BE2C (cell line): ENCODE measurements around the gene SLC8B1.

Experiments used
- DNase-seq: peaks from one replicate; pipeline ENCODE4 v3.0.0-alpha.2; 2020
- H3K27me3 ChIP-seq: fragments of 250-450 bp; sonication (Bioruptor Pico); 2 replicates; pipeline ENCODE4 v1.5.1; 2020; ENCODE audit warnings: mild to moderate bottlenecking
- H3K36me3 ChIP-seq: fragments of 250-450 bp; sonication (Bioruptor Pico); 2 replicates; pipeline ENCODE4 v1.5.1; 2020; ENCODE audit warnings: mild to moderate bottlenecking
- H3K4me1 ChIP-seq: fragments of 250-450 bp; sonication (Bioruptor Pico); 2 replicates; pipeline ENCODE4 v1.5.1; 2020
- H3K4me3 ChIP-seq: 2 replicates; pipeline ENCODE4 v1.5.1; 2011; ENCODE audit warnings: low read depth, low read length
- H3K9me3 ChIP-seq: fragments of 250-450 bp; sonication (Bioruptor Pico); 2 replicates; pipeline ENCODE4 v1.5.1; 2020
- CTCF ChIP-seq: IDR thresholded peaks from 2 replicates; pipeline ENCODE4 v1.5.1; 2012; ENCODE audit warnings: mild to moderate bottlenecking, low read depth, low read length

SLC8B1 gene

GRCh38 chr12:113329022-113329790, 5.7 kb downstream of the SLC8B1 start:
- Histone ChIP-seq H3K4me3 (no peak overlapping the region), H3K4me1 (no peaks in the 10 kb centered on the region), H3K27me3 (peaks cover 6% of the 10 kb centered on the region), H3K36me3 (no peaks in the 10 kb centered on the region), H3K9me3 (no peaks in the 10 kb centered on the region)
- no peak for DNase-seq
- no peak for TF ChIP-seq CTCF

DNA sequence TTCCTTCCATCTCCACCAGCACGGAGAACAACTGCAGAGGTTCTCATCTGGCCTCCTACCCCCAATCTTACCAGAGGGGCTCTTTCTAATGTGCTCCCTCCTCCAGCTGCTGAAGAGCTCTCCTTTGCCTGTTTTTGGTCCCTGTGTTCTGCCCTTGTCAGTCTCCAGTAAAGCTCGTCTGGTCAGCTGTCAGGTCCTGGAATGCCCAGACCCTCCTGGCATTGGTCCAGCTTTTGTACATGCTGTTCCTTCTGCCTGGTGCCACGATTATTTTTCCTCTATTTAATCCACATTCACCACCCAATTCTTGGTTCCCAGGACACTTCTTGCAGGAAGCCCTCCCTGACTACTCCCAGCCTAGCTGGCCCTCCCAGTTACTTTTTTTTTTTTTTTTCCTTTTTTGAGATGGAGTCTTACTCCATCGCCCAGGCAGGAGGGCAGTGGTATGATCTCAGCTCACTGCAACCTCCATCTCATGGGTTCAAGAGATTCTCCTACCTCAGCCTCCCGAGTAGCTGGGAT, 6.5 kb downstream of the SLC8B1 start:
- TF ChIP-seq CTCF: no peak
- H3K9me3 ChIP-seq: no peaks in the 10 kb centered on the region
- H3K4me1 ChIP-seq: no peaks in the 10 kb centered on the region
- no peaks in the 10 kb centered on the region for H3K27me3 ChIP-seq
- DNase-seq: peak; percentile 42
- no peaks in the 10 kb centered on the region for H3K36me3 ChIP-seq
- no peak overlapping the region for H3K4me3 ChIP-seq

GRCh38 chr12:113326775-113327395, 8.0 kb downstream of the SLC8B1 start:
- Histone ChIP-seq H3K4me1 (no peaks in the 10 kb centered on the region), H3K4me3 (no peak overlapping the region), H3K27me3 (no peaks in the 10 kb centered on the region), H3K9me3 (no peaks in the 10 kb centered on the region), H3K36me3 (no peaks in the 10 kb centered on the region)
- DNase-seq: no peak
- no peak for TF ChIP-seq CTCF

DNA sequence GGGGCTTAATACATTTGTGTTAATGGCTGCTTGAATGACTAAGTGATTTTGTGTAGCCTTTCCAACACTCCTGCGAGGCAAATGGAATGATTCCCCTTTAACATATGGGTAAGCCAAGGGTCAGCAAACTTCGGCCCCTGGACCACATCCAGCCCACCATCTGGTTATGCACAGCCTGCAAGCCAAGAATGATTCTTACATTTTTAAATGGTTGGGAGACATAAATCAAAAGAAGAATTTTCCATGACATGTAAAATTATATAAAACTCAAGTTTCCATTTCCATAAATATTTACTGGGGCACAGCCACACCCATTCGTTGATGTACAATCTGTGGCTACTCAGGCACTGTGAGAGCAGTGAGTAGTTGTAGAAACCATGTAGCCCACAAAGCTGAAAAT, 9.0 kb downstream of the SLC8B1 start:
- no peaks in the 10 kb centered on the region for H3K36me3 ChIP-seq
- no peaks in the 10 kb centered on the region for H3K4me1 ChIP-seq
- no peaks in the 10 kb centered on the region for H3K9me3 ChIP-seq
- H3K4me3 ChIP-seq: no peak overlapping the region
- DNase-seq: no peak
- H3K27me3 ChIP-seq: no peaks in the 10 kb centered on the region
- no peak for TF ChIP-seq CTCF

DNA sequence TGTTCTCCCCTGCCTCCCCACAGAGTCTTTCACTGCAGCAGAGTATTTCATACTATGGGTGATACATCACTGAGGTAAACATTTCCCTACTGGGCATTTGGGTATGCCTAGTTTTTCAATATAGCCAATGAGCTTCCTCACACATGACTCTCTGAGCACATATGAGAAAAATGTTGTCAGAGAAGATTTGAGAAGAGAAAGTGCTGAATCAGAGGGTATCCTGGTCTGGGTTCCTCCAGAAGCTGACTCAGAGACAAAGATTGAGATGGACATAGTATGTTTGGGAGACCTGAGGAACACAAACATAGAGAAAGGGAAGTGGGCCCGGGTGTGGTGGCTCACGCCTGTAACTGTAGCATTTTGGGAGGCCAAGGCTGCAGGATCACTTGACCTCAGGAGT, 12.6 kb downstream of the SLC8B1 start:
- no peaks in the 10 kb centered on the region for H3K27me3 ChIP-seq
- H3K4me3 ChIP-seq: no peak overlapping the region
- H3K4me1 ChIP-seq: no peaks in the 10 kb centered on the region
- no peak for DNase-seq
- H3K36me3 ChIP-seq: no peaks in the 10 kb centered on the region
- no peaks in the 10 kb centered on the region for H3K9me3 ChIP-seq
- no peak for TF ChIP-seq CTCF

GRCh38 chr12:113320401-113320800, 14.5 kb downstream of the SLC8B1 start:
- no peaks in the 10 kb centered on the region for H3K9me3 ChIP-seq
- H3K4me1 ChIP-seq: no peaks in the 10 kb centered on the region
- no peak for DNase-seq
- H3K36me3 ChIP-seq: no peaks in the 10 kb centered on the region
- H3K27me3 ChIP-seq: no peaks in the 10 kb centered on the region
- no peak overlapping the region for H3K4me3 ChIP-seq
- no peak for TF ChIP-seq CTCF
